Mucosa of descending colon (tissue), 3 donors: ENCODE data around the gene UBA52. TPM values are rescaled to one million over a fixed set of nuclear protein-coding genes. Genes with fewer than 3 reads are reported as not detected.

Source experiments
- ATAC-seq: fragments of 200-7000 bp; cut with Tn5 transposase; one replicate; pipeline ENCODE4 v1.9.1; 2020; ENCODE audit warnings: mild to moderate bottlenecking, moderate library complexity
- DNase-seq, 3 donors: peaks; one replicate each; pipeline ENCODE4 v3.0.0-alpha.2; 2020
- H3K36me3 ChIP-seq: fragments of 200-600 bp; one replicate; pipeline ENCODE4 v1.8.0; 2021; ENCODE audit warnings: low read depth, mild to moderate bottlenecking
- H3K4me1 ChIP-seq: fragments of 200-600 bp; one replicate; pipeline ENCODE4 v1.8.0; 2021; ENCODE audit warnings: low read depth, mild to moderate bottlenecking
- H3K4me3 ChIP-seq: fragments of 200-600 bp; one replicate; pipeline ENCODE4 v1.8.0; 2021; ENCODE audit warnings: mild to moderate bottlenecking
- H3K9me3 ChIP-seq: fragments of 200-600 bp; one replicate; pipeline ENCODE4 v1.8.0; 2021; ENCODE audit warnings: mild to moderate bottlenecking
- intact Hi-C, 2 donors: fragments of 100-400 bp; cut with DNase I in 1 of 2; cut with micrococcal nuclease in 1 of 2; formaldehyde crosslinking; loops; one replicate each; pipeline versions ENCODE4 v1.11.0 to v1.11.1; 2022; cut with DNase I, micrococcal nuclease
- total RNA-seq, 3 donors: library from RNA; stranded (reverse); fragmentation: NEBNext Ultra II Directional in 2 of 3; extraction: Animal tissue kit (Norgen Biotek cat#: 25700) in 2 of 3; gene quantifications; one replicate each; pipeline versions ENCODE4 v1.2.1 to v1.2.4, GENCODE V29; 2021 to 2023
- TF ChIP-seq, protein P1 (sequence below): fragments of 200-600 bp; IDR thresholded peaks from one replicate; pipeline ENCODE4 v1.8.0; 2022; ENCODE audit warnings: antibody characterized with exemption, mild to moderate bottlenecking
- donor health status: DM: no; HTN: no; CAD: no; lungs with moderate emphysema.
- donor health status: DM: no; HTN: no; CAD: no.
- donor health status: DM: no; HTN: yes; CAD: no.

The UBA52 gene
- total RNA-seq, 3 donors from 2014 or later, result 771 to 910 (median 811) TPM

DNA sequence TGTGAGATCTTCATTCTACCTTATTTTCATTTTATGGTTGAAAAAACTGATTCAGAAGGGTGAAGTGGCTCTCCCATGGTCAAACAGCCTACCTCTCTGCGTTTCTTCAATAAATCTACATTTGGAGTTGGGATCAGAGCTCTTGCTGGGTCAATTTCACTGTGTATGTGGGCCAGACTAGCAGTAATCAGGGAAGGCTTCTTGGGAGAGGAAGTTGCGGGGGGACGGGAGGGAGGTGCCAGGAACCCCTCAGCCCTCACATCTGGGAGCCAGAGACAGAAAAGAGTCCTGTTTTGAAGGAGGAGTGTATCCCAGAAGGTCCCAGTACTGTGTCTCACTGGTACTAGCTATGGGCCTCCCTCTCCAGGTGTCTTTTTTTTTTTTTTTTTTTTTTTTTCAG lies 13.1 kb upstream of the UBA52 start:
- Histone ChIP-seq H3K4me3 (no peak overlapping the region), H3K9me3 (no peaks in the 10 kb centered on the region), H3K36me3 (no peaks in the 10 kb centered on the region), H3K4me1 (peaks cover 6% of the 10 kb centered on the region)
- DNase-seq (no peak), ATAC-seq (no peak)
- TF ChIP-seq, protein P1, sequence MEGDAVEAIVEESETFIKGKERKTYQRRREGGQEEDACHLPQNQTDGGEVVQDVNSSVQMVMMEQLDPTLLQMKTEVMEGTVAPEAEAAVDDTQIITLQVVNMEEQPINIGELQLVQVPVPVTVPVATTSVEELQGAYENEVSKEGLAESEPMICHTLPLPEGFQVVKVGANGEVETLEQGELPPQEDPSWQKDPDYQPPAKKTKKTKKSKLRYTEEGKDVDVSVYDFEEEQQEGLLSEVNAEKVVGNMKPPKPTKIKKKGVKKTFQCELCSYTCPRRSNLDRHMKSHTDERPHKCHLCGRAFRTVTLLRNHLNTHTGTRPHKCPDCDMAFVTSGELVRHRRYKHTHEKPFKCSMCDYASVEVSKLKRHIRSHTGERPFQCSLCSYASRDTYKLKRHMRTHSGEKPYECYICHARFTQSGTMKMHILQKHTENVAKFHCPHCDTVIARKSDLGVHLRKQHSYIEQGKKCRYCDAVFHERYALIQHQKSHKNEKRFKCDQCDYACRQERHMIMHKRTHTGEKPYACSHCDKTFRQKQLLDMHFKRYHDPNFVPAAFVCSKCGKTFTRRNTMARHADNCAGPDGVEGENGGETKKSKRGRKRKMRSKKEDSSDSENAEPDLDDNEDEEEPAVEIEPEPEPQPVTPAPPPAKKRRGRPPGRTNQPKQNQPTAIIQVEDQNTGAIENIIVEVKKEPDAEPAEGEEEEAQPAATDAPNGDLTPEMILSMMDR, result no peak
- intact Hi-C loops, result no loop called here

DNA sequence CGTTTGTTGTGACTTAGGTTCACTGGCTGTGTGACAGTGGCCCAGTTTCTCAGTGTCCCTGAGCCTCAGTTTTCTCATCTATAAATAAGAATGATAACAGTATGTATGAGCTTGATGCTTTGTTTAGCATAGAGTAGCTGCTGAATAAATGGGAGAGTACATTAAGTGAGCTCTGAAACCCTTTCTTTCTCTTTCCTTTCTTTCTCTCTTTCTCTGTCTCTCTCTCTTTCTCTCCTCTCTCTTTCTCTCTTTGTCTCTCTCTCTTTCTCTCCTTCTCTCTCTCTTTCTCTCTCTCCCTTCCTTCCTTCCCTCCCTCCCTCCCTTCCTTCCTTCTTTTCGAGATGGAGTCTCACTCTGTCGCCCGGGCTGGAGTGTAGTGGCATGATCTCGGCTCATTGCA lies 12.0 kb upstream of the UBA52 start:
- no peaks in the 10 kb centered on the region for H3K36me3 ChIP-seq
- intact Hi-C loops, result no loop called here
- no peak for ATAC-seq
- no peak for DNase-seq
- TF ChIP-seq, protein P1, result no peak
- H3K9me3 ChIP-seq, result no peaks in the 10 kb centered on the region
- H3K4me3 ChIP-seq, result no peak overlapping the region
- peaks cover 6% of the 10 kb centered on the region for H3K4me1 ChIP-seq

DNA sequence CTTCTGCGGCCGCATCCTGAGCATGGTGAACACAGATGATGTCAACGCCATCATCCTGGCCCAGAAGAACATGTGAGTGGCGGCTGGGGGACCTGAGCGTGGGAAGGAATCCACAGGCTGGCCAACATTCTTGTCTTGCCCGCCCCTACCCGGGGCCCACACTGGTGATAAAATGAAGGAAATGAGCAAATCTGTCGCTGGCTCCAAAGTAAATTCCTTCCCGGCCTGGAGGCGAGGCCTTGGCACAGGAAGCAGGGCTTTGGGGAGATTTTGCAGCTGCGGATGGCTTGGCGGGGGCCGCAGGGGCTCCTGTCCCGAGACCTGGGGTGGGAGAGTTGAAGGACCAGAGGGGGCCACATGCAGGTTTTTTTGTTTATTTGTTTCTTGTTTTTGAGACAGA lies 9.6 kb upstream of the UBA52 start:
- H3K4me1 ChIP-seq, result peaks cover 6% of the 10 kb centered on the region
- intact Hi-C loops, result no loop called here
- H3K4me3 ChIP-seq, result no peak overlapping the region
- ATAC-seq (no peak), DNase-seq (no peak)
- TF ChIP-seq, protein P1, result no peak
- H3K9me3 ChIP-seq, result no peaks in the 10 kb centered on the region
- peaks cover 6% of the 10 kb centered on the region for H3K36me3 ChIP-seq

DNA sequence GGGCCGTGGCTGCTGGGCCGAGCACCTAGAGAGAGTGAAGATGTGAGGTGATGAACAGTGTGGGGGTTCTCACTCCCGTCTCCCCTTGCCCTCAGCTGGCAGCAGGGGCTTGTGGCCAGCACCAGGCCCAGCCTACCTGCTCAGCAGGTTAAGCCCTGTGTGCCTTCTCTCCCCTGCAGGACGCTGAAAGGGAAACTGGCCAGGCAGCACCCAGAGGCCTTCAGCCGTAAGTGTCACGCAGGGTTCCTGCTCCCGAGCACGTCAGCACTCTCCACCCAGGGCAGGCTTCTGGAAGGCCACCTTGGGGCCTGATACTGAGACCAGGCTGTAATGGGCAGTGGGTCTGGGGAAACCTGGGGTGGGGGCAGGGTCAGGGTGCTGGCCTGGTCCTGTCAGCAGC lies 4.7 kb upstream of the UBA52 start:
- ATAC-seq (no peak), DNase-seq (no peak)
- intact Hi-C loops, result no loop called here
- no peaks in the 10 kb centered on the region for H3K9me3 ChIP-seq
- TF ChIP-seq, protein P1, result no peak
- peaks cover 13% of the 10 kb centered on the region for H3K36me3 ChIP-seq
- H3K4me1 ChIP-seq, result no peaks in the 10 kb centered on the region
- H3K4me3 ChIP-seq, result no peak overlapping the region

DNA sequence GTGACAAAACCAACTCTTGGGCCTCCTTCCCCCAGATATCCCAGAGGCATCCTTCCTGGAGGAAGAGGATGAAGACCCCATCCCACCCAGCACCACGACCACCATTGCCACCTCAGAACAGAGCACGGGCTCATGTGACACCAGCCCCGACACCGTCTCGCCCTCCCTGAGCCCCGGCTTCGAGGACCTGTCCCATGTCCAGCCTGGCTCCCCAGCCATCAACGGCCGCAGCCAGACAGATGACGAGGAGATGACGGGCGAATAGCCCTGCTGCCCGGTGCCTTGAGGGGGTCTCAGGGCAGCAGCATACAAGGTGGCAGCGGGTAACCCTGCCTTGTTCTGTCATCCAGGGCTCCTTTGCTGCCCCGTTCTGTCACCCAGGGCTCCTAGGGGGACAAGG lies 3.3 kb upstream of the UBA52 start:
- ATAC-seq (no peak), DNase-seq (no peak)
- H3K36me3 ChIP-seq, result peaks cover 13% of the 10 kb centered on the region
- TF ChIP-seq, protein P1, result no peak
- H3K4me1 ChIP-seq, result peaks cover 11% of the 10 kb centered on the region
- H3K9me3 ChIP-seq, result no peaks in the 10 kb centered on the region
- intact Hi-C loops, result no loop called here
- no peak overlapping the region for H3K4me3 ChIP-seq

DNA sequence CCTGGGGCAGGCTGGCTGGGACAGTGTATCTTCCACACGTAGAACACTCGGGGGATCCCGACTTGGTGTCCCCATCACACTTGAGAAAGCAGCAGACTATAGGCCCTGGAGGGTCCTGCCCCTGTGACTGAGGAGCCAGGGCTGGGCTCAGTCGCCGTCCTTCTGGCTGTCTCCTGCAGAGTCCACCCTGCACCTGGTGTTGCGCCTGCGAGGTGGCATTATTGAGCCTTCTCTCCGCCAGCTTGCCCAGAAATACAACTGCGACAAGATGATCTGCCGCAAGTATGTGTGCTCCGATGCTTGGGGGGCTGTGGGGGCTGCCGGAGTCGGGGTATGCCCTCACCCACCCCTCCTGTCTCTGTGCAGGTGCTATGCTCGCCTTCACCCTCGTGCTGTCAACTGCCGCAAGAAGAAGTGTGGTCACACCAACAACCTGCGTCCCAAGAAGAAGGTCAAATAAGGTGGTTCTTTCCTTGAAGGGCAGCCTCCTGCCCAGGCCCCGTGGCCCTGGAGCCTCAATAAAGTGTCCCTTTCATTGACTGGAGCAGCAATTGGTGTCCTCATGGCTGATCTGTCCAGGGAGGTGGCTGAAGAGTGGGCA lies 3.1 kb downstream of the UBA52 start:
- ATAC-seq, result no peak
- intact Hi-C loops, result loop anchor here in 1 of 2 donors (10.0 kb wide), 1 partner anchor 130 kb away; no protein-coding TSS in a partner anchor
- Histone ChIP-seq H3K4me3 (no peak overlapping the region), H3K4me1 (peaks cover 12% of the 10 kb centered on the region), H3K36me3 (peaks cover 9% of the 10 kb centered on the region), H3K9me3 (no peaks in the 10 kb centered on the region)
- DNase-seq, result peak in 1 of 3 donors; percentile 39
- TF ChIP-seq, protein P1, result no peak
